ENCODE measurements around the gene JDP2.

The JDP2 gene

DNA sequence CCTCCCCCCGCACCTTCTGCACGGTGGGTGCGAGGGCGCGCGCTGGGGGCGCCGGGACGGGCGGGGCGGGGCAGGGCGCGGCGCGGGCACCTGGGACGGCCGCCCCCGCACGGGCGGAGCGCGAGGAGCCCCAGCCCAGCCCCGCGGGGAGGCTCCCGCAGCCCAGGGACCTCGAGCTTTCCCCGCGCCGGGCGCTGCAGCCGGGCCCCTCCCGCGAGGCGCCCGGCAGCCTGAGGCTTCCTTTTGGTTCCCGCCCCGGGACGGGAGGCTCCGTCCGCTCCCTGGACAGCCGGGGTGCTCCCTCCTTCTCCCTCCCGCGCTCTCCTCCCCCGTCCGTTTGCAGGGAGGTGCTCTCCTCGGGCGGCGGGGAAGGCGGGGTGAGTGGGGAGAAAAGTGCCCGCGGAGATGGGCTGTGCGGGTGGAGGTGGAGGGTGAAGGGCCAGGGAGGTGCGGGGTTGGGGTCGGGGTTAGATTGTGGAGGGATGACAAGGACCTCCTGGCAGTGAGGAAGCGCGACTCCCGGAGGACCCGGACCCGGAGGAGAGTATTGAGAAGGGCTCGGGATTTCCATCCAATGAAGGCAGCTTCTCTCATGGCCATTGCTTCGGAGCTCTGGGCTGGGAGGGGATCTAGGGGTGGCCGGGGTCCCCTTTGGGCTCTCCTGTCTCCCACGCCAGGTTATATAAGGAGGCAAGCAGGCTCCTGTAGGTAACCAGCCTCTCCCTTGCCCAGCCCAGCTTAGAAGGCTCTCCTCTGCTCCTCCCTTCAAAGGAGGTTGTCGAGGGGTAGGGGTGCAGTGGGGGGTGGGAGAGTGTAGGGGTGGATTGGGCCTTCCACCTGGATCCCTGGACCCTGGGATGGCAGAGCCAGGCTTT lies 645 bp downstream of the JDP2 start (continued):
- TF ChIP-seq ZNF302 (tag by site-specific recombination; IDR thresholded peaks at IDR 0.05; ENCODE audit: low read depth): no peak
- no peak for TF ChIP-seq ZNF211 (tag by site-specific recombination; IDR thresholded peaks at IDR 0.05; ENCODE audit: low read depth)
- TF ChIP-seq ZNF391 (tag by site-specific recombination; IDR thresholded peaks at IDR 0.05; ENCODE audit: borderline replicate concordance, low read depth): no peak
- TF ChIP-seq, protein P1, sequence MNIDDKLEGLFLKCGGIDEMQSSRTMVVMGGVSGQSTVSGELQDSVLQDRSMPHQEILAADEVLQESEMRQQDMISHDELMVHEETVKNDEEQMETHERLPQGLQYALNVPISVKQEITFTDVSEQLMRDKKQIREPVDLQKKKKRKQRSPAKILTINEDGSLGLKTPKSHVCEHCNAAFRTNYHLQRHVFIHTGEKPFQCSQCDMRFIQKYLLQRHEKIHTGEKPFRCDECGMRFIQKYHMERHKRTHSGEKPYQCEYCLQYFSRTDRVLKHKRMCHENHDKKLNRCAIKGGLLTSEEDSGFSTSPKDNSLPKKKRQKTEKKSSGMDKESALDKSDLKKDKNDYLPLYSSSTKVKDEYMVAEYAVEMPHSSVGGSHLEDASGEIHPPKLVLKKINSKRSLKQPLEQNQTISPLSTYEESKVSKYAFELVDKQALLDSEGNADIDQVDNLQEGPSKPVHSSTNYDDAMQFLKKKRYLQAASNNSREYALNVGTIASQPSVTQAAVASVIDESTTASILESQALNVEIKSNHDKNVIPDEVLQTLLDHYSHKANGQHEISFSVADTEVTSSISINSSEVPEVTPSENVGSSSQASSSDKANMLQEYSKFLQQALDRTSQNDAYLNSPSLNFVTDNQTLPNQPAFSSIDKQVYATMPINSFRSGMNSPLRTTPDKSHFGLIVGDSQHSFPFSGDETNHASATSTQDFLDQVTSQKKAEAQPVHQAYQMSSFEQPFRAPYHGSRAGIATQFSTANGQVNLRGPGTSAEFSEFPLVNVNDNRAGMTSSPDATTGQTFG (tag by site-specific recombination; IDR thresholded peaks at IDR 0.05; ENCODE audit: borderline replicate concordance): no peak
- no peak for TF ChIP-seq ZNF626 (tag by site-specific recombination; IDR thresholded peaks at IDR 0.05)
- no peak for TF ChIP-seq ZNF223 (tag by site-specific recombination; IDR thresholded peaks at IDR 0.05)
- no peak for TF ChIP-seq HOXD13 (CRISPR knock-in tag; IDR thresholded peaks at IDR 0.05; ENCODE audit: borderline replicate concordance)
- TF ChIP-seq ZNF214 (tag by site-specific recombination; IDR thresholded peaks at IDR 0.05; ENCODE audit: borderline replicate concordance): no peak
- TF ChIP-seq, protein P2, sequence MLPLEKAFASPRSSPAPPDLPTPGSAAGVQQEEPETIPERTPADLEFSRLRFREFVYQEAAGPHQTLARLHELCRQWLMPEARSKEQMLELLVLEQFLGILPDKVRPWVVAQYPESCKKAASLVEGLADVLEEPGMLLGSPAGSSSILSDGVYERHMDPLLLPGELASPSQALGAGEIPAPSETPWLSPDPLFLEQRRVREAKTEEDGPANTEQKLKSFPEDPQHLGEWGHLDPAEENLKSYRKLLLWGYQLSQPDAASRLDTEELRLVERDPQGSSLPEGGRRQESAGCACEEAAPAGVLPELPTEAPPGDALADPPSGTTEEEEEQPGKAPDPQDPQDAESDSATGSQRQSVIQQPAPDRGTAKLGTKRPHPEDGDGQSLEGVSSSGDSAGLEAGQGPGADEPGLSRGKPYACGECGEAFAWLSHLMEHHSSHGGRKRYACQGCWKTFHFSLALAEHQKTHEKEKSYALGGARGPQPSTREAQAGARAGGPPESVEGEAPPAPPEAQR (tag by site-specific recombination; IDR thresholded peaks at IDR 0.05): no peak
- TF ChIP-seq, protein P3, sequence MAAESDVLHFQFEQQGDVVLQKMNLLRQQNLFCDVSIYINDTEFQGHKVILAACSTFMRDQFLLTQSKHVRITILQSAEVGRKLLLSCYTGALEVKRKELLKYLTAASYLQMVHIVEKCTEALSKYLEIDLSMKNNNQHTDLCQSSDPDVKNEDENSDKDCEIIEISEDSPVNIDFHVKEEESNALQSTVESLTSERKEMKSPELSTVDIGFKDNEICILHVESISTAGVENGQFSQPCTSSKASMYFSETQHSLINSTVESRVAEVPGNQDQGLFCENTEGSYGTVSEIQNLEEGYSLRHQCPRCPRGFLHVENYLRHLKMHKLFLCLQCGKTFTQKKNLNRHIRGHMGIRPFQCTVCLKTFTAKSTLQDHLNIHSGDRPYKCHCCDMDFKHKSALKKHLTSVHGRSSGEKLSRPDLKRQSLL (tag by site-specific recombination; IDR thresholded peaks at IDR 0.05): no peak
- no peak for TF ChIP-seq GLI4 (tag by site-specific recombination; IDR thresholded peaks at IDR 0.05)
- TF ChIP-seq ZNF366 (tag by site-specific recombination; conservative IDR thresholded peaks at IDR 0.05): 0 out of 2 replicates have a peak, but pooled peaks have one; percentile 19
- peak; percentile 12; the same call in 1 of the 2 replicates for TF ChIP-seq GLIS1 (tag by site-specific recombination; IDR thresholded peaks at IDR 0.05)
- TF ChIP-seq ZNF324 (tag by site-specific recombination; IDR thresholded peaks at IDR 0.05): no peak
- TF ChIP-seq, protein P4, sequence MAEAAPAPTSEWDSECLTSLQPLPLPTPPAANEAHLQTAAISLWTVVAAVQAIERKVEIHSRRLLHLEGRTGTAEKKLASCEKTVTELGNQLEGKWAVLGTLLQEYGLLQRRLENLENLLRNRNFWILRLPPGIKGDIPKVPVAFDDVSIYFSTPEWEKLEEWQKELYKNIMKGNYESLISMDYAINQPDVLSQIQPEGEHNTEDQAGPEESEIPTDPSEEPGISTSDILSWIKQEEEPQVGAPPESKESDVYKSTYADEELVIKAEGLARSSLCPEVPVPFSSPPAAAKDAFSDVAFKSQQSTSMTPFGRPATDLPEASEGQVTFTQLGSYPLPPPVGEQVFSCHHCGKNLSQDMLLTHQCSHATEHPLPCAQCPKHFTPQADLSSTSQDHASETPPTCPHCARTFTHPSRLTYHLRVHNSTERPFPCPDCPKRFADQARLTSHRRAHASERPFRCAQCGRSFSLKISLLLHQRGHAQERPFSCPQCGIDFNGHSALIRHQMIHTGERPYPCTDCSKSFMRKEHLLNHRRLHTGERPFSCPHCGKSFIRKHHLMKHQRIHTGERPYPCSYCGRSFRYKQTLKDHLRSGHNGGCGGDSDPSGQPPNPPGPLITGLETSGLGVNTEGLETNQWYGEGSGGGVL (tag by site-specific recombination; IDR thresholded peaks at IDR 0.05): peak; percentile 67; the same call in 1 of the 2 replicates
- no peak for TF ChIP-seq ZNF341 (tag by site-specific recombination; IDR thresholded peaks at IDR 0.05; ENCODE audit: low read depth)
- TF ChIP-seq IKZF3 (tag by site-specific recombination; IDR thresholded peaks at IDR 0.05): 0 out of 2 replicates have a peak, but pooled peaks have one; percentile 38
- TF ChIP-seq ZNF555 (tag by site-specific recombination; conservative IDR thresholded peaks at IDR 0.05): no peak
- TF ChIP-seq, protein P5, sequence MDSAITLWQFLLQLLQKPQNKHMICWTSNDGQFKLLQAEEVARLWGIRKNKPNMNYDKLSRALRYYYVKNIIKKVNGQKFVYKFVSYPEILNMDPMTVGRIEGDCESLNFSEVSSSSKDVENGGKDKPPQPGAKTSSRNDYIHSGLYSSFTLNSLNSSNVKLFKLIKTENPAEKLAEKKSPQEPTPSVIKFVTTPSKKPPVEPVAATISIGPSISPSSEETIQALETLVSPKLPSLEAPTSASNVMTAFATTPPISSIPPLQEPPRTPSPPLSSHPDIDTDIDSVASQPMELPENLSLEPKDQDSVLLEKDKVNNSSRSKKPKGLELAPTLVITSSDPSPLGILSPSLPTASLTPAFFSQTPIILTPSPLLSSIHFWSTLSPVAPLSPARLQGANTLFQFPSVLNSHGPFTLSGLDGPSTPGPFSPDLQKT (IDR thresholded peaks at IDR 0.05; ENCODE audit: borderline replicate concordance, low read depth, low read length): no peak
- TF ChIP-seq GFI1B (tag by site-specific recombination; IDR thresholded peaks at IDR 0.05): no peak
- no peak for TF ChIP-seq ZBTB1 (tag by site-specific recombination; IDR thresholded peaks at IDR 0.05)
- TF ChIP-seq ZNF791 (tag by site-specific recombination; IDR thresholded peaks at IDR 0.05): no peak
- TF ChIP-seq ZNF701 (tag by site-specific recombination; IDR thresholded peaks at IDR 0.05): no peak

All from HEK293 (cell line).